SKM-1 treated with dmso at 0.1 percent for 144 hours (cell line): Measurements from ENCODE around the gene VPS37B.

ENCODE experiments used
- DNase-seq: peaks from one replicate; lab custom pipeline; 2025; ENCODE audit not compliant: unreplicated experiment; lab: John Stamatoyannopoulos, UW

Gene VPS37B

GRCh38 chr12:122855071-122855829 lies 40.7 kb downstream of the VPS37B start:
- DNase-seq: no peak

DNA sequence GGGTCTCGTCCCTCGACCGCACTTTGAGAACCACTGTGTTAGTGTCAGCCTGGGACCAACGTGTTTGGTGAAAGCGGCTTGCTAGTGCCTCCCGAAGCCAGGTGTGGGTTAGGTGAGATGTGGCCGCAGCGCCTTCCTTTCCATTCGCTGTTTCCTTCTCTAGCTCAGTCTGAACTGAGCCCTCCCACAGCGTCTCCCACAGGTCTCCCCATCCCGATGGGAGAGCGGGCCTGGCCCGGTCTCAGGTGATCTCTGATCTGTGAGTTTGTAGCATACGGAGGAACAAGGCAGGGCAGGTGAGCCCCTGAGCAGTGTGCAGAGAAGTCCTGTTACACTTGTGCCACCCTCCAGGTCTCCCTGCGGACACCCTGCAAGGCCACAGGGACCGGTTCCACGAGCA lies 41.4 kb downstream of the VPS37B start:
- DNase-seq: no peak

DNA sequence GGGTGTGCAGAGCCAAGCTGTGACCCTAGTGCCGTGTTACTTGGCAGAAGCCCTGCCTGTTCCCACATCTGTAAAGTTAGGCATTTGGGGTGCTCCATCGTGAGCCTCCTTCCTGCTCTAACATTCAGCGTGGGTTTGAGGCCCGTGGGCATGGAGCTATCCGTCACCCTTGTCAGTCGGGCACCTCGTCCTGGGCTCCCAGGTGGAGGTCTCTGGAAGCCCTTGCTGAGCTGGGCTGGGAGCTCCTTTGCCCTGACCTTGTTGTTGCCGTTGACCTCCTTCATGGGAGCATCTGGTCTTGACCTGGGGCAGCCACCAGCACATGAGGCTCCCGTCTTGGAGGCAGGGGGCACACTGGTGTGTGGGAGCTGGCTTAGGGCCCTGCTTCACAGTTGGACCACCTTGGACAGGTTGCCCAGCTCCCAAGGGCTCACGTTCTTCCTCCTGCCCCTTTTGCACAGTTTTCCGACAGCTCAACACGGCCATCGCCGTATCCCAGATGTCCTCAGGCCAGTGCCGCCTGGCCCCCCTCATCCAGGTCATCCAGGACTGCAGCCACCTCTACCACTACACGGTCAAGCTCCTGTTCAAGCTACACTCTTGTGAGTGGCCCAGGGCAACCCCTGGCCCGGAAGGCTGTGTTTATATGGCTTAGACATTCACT lies 42.2 kb downstream of the VPS37B start:
- DNase-seq: no peak

GRCh38 chr12:122852336-122853275 lies 43.3 kb downstream of the VPS37B start:
- no peak for DNase-seq

DNA sequence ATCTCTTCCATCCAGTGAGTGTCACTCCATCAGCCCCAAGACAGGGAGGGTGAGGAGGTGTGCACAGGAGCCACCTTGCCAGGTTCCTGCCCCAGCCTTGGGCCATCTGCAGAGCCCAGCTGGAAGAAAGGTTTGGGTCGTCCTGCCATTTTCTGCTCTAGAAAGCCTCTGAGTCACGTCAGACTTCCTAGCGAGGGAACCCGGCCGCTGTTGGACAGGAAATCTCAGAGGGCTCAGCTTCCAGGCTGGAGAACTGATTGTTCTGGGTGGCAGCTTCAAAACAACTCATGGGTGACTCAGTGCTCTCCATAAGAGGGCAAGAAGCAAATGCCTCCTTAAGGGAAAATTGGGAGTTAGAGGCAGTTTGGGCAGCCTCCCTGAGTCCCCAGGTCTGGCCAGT lies 44.1 kb downstream of the VPS37B start:
- no peak for DNase-seq

- DNase-seq: no peak
Measured at GRCh38 chr12:122850695-122851350, 45.1 kb downstream of the VPS37B start.

DNA sequence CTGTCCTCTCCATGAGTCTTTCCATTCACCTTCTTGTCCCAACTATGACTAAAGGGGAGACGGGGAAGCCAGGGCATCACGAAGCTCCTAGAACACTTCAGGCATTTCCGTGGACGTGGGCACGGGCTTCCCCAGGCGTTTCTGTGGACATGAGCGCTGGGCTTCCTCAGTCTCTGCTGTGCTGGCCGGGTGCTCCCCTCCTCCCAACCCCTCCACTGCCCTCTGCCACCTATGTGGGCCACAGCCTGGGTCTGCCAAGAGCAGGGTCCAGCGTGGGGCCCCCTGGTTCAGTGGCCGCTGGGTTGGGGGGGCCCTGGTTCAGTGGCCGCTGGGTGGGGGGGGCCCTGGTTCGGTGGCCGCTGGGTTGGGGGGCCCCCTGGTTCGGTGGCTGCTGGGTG lies 45.9 kb downstream of the VPS37B start:
- DNase-seq: no peak

DNA sequence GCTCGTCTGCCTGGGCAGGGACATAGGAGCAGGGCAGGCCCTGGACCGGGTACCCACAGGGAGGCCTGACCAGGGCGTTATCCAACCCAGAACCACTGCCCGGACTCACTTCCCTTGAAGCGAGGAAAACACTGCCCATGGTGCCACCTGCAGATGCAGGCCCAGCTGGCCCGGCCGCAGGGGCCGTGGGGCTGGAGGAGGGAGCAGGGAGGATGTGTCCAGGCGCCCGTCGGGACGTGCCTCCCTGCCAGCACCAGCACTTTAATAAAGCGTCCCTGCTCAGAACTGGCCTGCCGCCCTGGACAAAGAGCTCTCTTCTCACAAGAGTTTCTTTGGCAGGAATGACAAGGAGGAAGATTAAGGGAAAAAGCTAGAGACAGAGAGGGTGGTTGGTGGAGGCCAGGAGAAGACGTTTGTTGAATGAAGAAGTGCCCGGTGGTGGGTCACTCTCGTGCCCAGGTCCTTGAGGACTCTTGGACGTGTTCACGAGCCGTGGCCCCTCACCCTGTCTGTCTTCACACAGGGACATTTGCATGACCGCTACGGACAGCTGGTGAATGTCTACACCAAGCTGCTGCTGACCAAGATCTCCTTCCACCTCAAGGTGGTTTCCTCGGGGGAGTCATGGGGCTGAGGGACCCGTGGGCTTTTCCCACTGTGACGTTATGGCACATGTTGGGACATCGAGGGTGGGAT lies 46.4 kb downstream of the VPS37B start:
- no peak for DNase-seq

DNA sequence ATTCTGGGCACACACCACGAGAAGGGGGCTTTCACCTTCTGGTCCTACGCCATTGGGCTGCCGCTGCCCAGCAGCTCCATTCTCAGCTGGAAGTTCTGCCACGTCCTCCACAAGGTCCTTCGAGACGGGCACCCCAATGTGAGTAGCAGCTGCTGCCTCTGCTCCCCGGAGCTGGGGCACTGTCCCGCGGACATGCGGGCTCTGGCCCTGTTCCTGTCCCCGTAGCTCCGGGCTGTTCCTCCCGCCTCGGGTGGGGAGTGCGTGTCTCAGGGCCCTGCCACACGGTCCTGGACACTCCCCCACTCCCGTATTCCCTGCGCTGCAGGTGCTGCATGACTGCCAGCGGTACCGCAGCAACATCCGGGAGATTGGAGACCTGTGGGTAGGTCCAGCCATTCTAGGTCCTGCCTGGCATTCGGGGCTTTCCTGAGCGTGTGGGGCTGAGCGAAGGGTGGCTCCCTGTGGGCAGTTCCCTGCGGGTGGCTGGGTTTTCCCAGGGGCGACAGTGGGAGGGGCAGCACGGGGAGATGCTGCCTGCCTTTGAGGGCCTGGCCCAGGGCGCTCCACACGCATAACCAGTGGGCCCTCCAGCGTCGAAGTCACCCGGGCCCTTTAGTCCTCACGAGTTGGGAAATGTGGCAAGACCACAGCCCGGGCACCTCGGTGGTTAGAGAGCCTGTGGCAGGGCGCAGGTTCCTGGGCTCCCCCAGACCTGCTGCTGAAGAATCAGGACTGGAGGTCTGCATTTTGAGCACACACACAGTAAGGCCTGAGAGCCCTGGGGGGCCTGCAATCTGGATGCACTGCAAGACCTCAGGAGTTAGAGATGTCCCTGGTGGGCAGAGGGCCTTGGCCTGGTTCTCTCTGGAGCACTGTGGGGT lies 47.2 kb downstream of the VPS37B start:
- no peak for DNase-seq

GRCh38 chr12:122847921-122848421 lies 48.0 kb downstream of the VPS37B start:
- no peak for DNase-seq

GRCh38 chr12:122847516-122847836 lies 48.4 kb downstream of the VPS37B start:
- no peak for DNase-seq

DNA sequence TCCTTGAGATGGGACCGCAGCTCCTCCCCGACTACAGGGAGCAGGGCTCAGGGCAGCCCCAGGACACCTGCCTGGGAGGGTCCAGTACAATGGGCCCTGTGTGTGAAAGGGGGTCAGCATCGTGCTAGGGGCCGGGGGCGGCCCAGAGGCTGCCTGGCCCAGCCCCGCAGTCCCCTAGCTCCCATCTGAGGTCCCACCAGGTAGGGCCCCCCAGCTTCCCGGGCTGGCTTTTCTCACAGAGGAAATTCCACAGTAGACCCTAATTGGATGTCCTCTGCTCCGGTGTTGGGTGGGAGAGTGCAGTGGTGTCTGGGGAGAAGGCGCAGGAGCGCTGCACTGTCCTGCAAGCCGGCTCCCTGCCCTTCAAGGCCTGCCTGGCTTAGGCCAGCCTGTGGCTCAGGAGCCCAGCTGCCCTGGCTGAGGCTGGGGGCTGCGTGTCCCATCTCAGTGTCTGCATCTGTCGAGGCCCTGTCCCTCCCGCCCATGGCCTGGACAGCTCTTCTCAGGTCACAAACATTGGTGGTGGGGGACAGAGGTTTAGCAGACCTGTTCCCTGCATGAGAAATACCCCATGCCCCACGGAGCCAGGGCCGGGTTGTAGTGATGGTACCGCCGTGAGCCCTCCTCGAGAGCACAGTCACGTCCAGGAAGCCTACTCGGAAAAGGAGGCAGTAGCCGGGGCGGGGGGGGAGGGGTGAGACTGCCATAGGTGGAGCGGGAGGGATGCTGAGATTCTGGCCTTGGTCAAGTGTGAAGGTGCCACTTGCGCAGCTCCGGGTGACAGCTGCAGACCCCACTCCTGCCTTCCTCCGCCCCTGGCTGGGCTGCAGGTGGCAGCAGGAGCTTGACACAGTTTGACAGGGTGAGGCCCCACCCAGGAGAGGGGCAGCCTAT lies 49.1 kb downstream of the VPS37B start:
- DNase-seq: no peak

GRCh38 chr12:122845865-122846621 lies 49.9 kb downstream of the VPS37B start:
- no peak for DNase-seq

DNA sequence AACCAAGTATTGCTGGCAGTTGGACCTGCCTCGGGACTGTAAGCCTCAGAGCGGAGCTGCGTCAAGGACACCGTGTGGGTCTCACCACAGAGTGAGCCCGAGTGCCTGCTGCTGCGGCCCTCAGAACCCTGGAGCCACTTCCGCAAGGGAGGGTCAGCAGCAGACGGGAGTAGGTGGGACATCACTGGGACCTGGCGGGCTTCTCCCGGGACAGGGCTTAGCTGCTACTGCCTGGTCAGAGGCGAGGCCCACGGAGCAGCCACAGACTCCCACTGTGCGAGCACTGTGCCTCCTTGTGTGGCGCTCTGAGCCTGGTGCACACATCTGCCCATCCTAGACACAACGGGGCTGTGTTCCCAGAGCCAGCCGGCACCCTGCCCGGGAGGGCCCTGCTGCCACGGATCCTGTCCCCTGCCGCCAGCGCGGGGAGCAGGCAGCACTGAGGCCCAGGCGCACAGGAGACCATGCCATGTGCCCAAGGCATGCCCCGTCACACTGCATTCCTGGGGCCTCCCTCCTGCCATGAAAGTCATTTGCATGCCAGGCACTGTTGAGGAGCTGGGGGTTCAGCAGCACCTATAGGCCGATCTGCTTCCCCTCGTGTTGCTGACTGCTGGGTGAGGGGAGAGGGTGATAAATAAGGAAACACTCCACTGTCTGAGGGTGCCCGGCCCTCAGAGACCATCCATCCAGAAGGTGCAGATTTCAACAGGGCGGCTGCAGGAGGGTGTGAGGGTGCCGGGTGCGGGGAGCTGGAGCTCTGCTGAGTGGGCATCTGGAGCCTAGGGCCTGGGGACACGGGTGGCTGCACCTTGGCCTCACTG lies 50.7 kb downstream of the VPS37B start:
- no peak for DNase-seq

- no peak for DNase-seq
Measured at GRCh38 chr12:122844366-122844971, 51.5 kb downstream of the VPS37B start.

GRCh38 chr12:122843455-122843854 lies 52.5 kb downstream of the VPS37B start:
- no peak for DNase-seq
